Parathyroid adenoma (tissue), 2 donors: ENCODE measurements around the gene DPM2.

Source experiments
- H2AFZ ChIP-seq: fragments of 300-600 bp; sonication (generic); one replicate; pipeline ENCODE4 v1.7.0; 2017; ENCODE audit warnings: antibody characterized with exemption, mild to moderate bottlenecking
- H3K27ac ChIP-seq: fragments of 300-600 bp; sonication (generic); one replicate; pipeline ENCODE4 v1.7.0; 2017
- H3K27me3 ChIP-seq: fragments of 300-600 bp; sonication (generic); one replicate; pipeline ENCODE4 v1.7.0; 2017; ENCODE audit warnings: low read length; ENCODE audit not compliant: control insufficient read depth, insufficient read depth
- H3K36me3 ChIP-seq: fragments of 300-600 bp; sonication (generic); one replicate; pipeline ENCODE4 v1.7.0; 2017; ENCODE audit warnings: low read length; ENCODE audit not compliant: control insufficient read depth, insufficient read depth
- H3K4me1 ChIP-seq: fragments of 300-600 bp; sonication (generic); one replicate; pipeline ENCODE4 v1.7.0; 2017; ENCODE audit warnings: control low read depth
- H3K4me2 ChIP-seq: fragments of 300-600 bp; sonication (generic); one replicate; pipeline ENCODE4 v1.7.0; 2017; ENCODE audit warnings: low read length
- H3K4me3 ChIP-seq: fragments of 300-600 bp; sonication (generic); one replicate; pipeline ENCODE4 v1.7.0; 2017; ENCODE audit warnings: low read depth, low read length
- H3K79me2 ChIP-seq: fragments of 300-600 bp; sonication (generic); one replicate; pipeline ENCODE4 v1.7.0; 2017; ENCODE audit warnings: control low read depth
- H3K9ac ChIP-seq: fragments of 300-600 bp; sonication (generic); one replicate; pipeline ENCODE4 v1.7.0; 2017; ENCODE audit warnings: mild to moderate bottlenecking
- H3K9me3 ChIP-seq: fragments of 300-600 bp; sonication (generic); one replicate; pipeline ENCODE4 v1.7.0; 2017; ENCODE audit warnings: low read length; ENCODE audit not compliant: control insufficient read depth
- TF ChIP-seq, protein P1 (sequence below): fragments of 300-600 bp; sonication (generic); IDR thresholded peaks from one replicate; pipeline ENCODE4 v1.7.0; 2017; ENCODE audit warnings: antibody characterized with exemption, mild to moderate bottlenecking
- donor health status: primary hyperparathyroidism.

The DPM2 gene

DNA sequence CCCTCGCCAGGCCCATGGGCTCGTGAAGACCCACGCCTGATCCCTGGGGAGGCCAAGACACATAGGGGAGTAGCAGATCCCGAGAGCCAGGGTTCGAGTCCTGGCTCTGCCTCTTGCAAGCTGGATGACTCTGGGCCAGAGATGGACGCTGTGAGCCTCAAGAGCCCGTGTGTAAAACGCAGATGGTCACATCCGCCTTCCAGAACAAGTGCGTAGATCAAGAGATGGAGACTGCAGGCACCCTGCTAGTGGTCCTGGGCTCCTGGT is 29.1 kb downstream of the DPM2 start:
- Histone ChIP-seq H3K9me3 (no peaks in the 10 kb centered on the region), H2AFZ (no peak overlapping the region), H3K4me1 (no peaks in the 10 kb centered on the region), H3K79me2 (no peaks in the 10 kb centered on the region), H3K36me3 (no peaks in the 10 kb centered on the region), H3K9ac (no peak overlapping the region), H3K27ac (no peak overlapping the region), H3K4me2 (no peak overlapping the region), H3K27me3 (no peaks in the 10 kb centered on the region), H3K4me3 (no peak overlapping the region)
- TF ChIP-seq, protein P1, sequence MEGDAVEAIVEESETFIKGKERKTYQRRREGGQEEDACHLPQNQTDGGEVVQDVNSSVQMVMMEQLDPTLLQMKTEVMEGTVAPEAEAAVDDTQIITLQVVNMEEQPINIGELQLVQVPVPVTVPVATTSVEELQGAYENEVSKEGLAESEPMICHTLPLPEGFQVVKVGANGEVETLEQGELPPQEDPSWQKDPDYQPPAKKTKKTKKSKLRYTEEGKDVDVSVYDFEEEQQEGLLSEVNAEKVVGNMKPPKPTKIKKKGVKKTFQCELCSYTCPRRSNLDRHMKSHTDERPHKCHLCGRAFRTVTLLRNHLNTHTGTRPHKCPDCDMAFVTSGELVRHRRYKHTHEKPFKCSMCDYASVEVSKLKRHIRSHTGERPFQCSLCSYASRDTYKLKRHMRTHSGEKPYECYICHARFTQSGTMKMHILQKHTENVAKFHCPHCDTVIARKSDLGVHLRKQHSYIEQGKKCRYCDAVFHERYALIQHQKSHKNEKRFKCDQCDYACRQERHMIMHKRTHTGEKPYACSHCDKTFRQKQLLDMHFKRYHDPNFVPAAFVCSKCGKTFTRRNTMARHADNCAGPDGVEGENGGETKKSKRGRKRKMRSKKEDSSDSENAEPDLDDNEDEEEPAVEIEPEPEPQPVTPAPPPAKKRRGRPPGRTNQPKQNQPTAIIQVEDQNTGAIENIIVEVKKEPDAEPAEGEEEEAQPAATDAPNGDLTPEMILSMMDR: no peak

DNA sequence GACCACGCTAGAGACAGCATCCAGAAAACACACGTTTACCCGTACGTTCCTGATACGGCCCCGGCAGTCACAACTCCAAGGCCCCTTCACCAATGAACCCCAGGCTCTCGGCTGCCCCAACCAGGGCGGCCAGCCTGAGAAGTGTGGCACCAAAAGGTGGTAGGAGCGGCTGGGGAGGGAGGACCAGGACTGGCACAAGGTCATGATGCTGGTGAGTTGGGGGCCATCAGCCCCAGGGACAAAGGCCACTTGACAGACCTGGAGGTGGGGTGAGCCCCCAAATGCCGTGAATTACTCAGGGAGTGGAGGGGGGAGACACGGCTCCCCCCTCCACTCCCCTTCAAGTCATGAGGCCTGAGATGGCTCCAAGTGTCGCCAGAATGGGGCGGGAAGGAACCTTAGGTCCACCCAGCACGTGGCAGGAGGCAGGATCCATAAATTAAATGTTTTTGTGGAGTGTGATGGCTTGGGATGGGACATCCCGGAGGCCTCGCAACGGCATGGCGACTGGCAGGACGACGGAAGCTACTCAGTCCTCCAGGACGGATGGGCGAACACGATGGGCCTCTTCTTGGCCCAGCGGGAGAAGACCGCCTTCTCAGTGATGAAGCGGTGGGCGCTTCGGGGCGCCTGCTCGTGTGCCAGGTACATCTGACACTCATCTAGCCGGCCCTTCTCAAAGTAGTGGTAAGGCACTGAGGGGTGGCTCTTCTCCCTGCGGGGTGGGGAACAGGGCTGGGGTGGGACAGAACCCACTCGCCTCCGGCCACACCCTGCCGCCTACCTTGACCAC is 29.6 kb downstream of the DPM2 start:
- no peak overlapping the region for H3K4me3 ChIP-seq

DNA sequence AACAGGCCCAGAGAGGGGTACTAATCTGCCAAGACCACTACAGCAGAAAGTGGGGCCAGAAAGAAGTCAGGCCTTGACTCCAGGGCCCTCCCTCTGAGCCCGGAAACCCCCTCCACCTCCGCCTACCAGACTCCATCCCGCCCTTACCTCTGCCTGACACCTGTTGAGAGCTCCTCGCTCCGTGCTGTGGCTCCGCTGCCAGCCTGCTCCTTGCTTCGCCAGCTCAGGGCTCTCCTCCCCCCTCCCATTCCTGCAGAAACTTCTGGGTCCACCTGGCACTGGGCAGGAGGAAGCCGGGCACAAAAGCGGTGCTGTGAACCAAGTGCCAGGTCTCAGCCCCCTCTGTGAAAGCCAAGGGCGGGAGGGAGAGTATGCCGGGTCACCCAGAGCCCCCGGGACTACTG is 31.9 kb downstream of the DPM2 start:
- H3K79me2 ChIP-seq: no peaks in the 10 kb centered on the region
- H3K27me3 ChIP-seq: no peaks in the 10 kb centered on the region
- no peak overlapping the region for H3K4me2 ChIP-seq
- H3K4me1 ChIP-seq: no peaks in the 10 kb centered on the region
- no peak overlapping the region for H3K9ac ChIP-seq
- no peaks in the 10 kb centered on the region for H3K9me3 ChIP-seq
- no peak overlapping the region for H2AFZ ChIP-seq
- H3K36me3 ChIP-seq: no peaks in the 10 kb centered on the region
- TF ChIP-seq, protein P1: no peak
- no peak overlapping the region for H3K4me3 ChIP-seq
- H3K27ac ChIP-seq: no peak overlapping the region

More for the DNA sequence above, 29.6 kb downstream of the DPM2 start:
- TF ChIP-seq, protein P1: no peak
- Histone ChIP-seq H3K4me1 (no peaks in the 10 kb centered on the region), H3K27me3 (no peaks in the 10 kb centered on the region), H3K36me3 (no peaks in the 10 kb centered on the region), H3K4me2 (no peak overlapping the region), H3K9ac (no peak overlapping the region), H2AFZ (no peak overlapping the region), H3K79me2 (no peaks in the 10 kb centered on the region), H3K27ac (no peak overlapping the region), H3K9me3 (no peaks in the 10 kb centered on the region)

DNA sequence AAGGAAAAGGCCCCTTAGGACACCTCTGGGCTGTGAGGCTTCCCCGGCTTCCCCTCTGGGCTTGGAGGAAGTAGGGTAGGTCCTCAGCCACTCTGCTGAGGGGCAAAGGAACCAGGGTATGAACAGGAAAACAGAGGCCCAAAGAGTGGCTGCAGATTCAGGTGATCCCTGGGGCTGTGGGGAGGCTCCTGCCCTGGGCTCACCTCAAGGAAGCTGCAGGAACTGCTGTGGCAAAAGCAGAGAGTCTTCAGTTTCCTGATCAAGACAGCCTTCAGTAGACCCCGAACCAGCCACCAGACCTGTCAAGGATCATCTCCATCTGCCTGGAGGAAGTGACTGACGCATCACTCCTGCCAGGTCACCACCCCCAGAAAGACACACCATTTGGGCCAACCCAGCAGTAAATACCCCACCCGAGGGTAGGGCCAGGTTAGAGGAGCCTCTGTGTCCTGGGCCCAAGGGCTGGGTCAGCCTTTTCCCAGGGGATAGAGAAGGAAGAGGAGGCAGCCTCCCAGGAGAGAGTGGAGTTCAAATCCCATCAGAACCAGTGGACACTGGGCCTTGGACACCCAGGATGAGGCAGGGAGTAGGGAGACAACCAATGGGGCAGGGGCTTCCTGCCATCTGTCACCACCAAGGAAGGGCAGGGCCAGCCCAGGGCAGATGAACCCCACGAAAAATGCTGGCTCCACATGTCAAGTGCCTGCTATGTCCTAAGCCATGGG is 32.5 kb downstream of the DPM2 start:
- Histone ChIP-seq H3K36me3 (no peaks in the 10 kb centered on the region), H3K27me3 (no peaks in the 10 kb centered on the region), H3K9ac (no peak overlapping the region), H3K27ac (peak overlapping the region; percentile 47), H3K79me2 (no peaks in the 10 kb centered on the region), H3K4me1 (no peaks in the 10 kb centered on the region), H2AFZ (no peak overlapping the region), H3K9me3 (no peaks in the 10 kb centered on the region), H3K4me3 (no peak overlapping the region), H3K4me2 (no peak overlapping the region)
- TF ChIP-seq, protein P1: no peak
